Fibroblast of lung (primary cell): Measurements from ENCODE around the gene NKG7.

ENCODE experiments used
- EZH2 ChIP-seq: IDR thresholded peaks from 2 replicates; pipeline ENCODE4 v1.5.1; 2012; ENCODE audit warnings: low read length, control low read depth, mild to moderate bottlenecking; ENCODE audit errors: missing control alignments
- TF ChIP-seq, protein P1 (sequence below), 2 donors: IDR thresholded peaks in 1 of 2; conservative IDR thresholded peaks in 1 of 2; 1 replicate in 1 of 2; 2 replicates in 1 of 2; pipeline ENCODE4 v1.5.1; 2011 to 2012; ENCODE audit warnings: low read length in 2 of 2, control low read depth in 1 of 2, inconsistent platforms in 1 of 2, low read depth in 1 of 2, mild to moderate bottlenecking in 1 of 2

DNA sequence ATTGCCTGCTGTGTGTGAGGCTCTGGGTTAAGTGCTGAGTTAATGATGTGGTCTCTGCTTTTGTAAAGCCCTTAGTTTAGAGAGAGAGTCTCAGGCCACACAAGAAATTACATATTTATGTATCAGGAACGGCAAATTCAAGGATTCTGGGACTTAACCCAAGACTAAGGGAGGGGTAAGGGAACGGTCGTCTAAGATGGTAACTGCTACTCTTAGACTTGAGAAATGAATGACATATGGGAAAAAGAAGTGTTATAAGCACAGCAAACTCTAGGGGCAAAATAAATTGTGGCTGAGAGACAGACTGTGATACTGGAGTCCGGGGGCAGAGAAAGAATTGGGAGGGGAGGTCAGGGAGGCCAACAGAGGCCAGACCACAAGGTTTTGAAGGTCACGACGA is 40.7 kb downstream of the NKG7 start:
- TF ChIP-seq, protein P1, sequence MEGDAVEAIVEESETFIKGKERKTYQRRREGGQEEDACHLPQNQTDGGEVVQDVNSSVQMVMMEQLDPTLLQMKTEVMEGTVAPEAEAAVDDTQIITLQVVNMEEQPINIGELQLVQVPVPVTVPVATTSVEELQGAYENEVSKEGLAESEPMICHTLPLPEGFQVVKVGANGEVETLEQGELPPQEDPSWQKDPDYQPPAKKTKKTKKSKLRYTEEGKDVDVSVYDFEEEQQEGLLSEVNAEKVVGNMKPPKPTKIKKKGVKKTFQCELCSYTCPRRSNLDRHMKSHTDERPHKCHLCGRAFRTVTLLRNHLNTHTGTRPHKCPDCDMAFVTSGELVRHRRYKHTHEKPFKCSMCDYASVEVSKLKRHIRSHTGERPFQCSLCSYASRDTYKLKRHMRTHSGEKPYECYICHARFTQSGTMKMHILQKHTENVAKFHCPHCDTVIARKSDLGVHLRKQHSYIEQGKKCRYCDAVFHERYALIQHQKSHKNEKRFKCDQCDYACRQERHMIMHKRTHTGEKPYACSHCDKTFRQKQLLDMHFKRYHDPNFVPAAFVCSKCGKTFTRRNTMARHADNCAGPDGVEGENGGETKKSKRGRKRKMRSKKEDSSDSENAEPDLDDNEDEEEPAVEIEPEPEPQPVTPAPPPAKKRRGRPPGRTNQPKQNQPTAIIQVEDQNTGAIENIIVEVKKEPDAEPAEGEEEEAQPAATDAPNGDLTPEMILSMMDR (conservative IDR thresholded peaks at IDR 0.05 in 1 of 2, IDR thresholded peaks at IDR 0.05 in 1 of 2; ENCODE audit: low read depth in 1 of 2, low read length in 2 of 2), result no peak
- no peak for TF ChIP-seq EZH2
